ENCODE data around the gene APCDD1L.
"Not testable (repeated sequence)": the region's sequence is repeated elsewhere in the genome, so short reads cannot be mapped to it uniquely, and the experiment has no call there.

The APCDD1L gene

GRCh38 chr20:58414216-58414615 lies 101.0 kb downstream of the APCDD1L start:
- DNase-seq, H3K9me3 Mint-ChIP-seq, H3K27ac Mint-ChIP-seq, H3K27me3 Mint-ChIP-seq, CTCF ChIA-PET, H3K4me3 Mint-ChIP-seq: not testable (repeated sequence)
- H3K4me1 Mint-ChIP-seq, result peaks cover 48% of the 10 kb centered on the region
- H3K36me3 Mint-ChIP-seq, result peaks cover 32% of the 10 kb centered on the region

Measured in activated naive CD4-positive, alpha-beta T cell treated with anti-CD3 and anti-CD28 coated beads, Interleukin-2, amount 10 ng/mL, durations not matched to agents 7 days and 5 days (primary cell).